ENCODE data around the gene ANKS1B. TPM values are rescaled to one million over a fixed set of nuclear protein-coding genes. Genes with fewer than 3 reads are reported as not detected.
A peak's percentile ranks its signal among the peaks of the same experiment; 100 is the strongest.

Gene ANKS1B
- total RNA-seq, 2 donors from 2014 or later, result 45.5 to 65.9 TPM

DNA sequence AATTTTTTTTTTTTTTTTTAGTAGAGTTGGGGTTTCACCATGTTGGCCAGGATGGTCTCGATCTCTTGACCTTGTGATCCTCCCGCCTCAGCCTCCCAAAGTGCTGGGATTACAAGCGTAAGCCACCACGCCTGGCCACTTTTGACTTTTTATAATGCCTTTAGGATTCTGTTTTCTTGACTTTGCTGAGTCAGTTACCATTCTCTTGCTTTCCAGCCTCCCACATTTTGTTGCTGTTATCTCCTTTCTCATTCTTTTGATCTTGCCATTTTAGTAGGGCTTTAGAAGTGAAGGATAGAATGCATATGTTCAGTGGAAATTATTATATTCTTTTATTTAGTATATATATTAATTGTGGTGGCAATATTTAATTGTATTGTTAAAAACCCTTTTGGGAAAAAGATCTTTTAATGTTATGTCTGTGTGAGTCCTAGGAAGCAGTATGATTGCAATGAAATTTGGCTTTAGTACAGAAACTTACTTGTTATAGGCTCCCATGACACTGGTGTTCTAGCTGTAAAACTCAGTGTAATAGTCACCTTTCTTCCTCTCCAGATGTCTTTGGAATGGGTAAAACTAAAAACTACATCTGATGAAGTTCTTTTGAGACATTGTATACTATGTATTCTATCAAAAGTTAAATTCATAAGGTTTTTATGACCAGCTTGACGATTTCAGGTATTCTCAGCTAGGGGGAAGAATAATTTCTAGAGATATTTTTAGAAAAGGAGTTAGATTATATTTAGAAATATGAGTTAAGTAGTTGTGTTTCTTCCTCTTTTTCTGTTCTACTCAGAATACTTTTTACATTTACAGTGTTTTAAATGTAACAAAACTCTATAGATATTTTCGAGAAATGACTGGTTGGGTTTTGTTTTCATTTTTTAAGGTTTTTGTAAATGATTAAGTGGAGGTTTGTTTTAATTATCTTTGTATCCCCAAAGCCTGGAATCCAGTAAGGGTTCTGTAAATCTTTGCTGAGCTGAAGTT is 1264.9 kb downstream of the ANKS1B start:
- H3K9me3 ChIP-seq, result no peaks in the 10 kb centered on the region
- TF ChIP-seq, protein P1, sequence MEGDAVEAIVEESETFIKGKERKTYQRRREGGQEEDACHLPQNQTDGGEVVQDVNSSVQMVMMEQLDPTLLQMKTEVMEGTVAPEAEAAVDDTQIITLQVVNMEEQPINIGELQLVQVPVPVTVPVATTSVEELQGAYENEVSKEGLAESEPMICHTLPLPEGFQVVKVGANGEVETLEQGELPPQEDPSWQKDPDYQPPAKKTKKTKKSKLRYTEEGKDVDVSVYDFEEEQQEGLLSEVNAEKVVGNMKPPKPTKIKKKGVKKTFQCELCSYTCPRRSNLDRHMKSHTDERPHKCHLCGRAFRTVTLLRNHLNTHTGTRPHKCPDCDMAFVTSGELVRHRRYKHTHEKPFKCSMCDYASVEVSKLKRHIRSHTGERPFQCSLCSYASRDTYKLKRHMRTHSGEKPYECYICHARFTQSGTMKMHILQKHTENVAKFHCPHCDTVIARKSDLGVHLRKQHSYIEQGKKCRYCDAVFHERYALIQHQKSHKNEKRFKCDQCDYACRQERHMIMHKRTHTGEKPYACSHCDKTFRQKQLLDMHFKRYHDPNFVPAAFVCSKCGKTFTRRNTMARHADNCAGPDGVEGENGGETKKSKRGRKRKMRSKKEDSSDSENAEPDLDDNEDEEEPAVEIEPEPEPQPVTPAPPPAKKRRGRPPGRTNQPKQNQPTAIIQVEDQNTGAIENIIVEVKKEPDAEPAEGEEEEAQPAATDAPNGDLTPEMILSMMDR (IDR thresholded peaks at IDR 0.05), result no peak

DNA sequence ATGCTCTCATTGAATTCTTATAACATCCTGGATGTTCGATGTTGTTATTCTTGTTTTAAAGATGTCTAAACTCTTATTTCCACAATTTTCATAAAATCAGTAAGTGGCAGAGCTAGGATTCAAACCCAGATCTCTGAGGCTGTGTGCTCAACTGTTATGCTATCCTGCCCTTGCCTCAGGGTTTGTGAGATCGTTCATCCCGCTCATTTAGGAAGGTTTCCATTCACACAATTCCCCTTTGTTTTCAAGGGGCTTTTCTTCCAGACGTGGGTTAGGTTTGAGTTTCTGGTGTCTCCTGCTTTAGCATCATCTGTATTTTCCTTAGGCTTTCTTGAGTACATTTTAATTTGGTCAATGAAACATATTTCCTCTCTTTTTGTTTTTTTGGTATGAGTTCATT is 1270.3 kb downstream of the ANKS1B start:
- Histone ChIP-seq H3K4me1 (ENCODE audit: control insufficient read depth in 1 of 2, low read depth in 2 of 2) (no peaks in the 10 kb centered on the region), H3K36me3 (peaks cover 8% of the 10 kb centered on the region), H3K27me3 (replicated peaks; ENCODE audit: insufficient read depth) (no peaks in the 10 kb centered on the region), H3K9me3 (no peaks in the 10 kb centered on the region), H3K27ac (no peak overlapping the region), H3K4me3 (no peak overlapping the region)
- TF ChIP-seq, protein P1 (IDR thresholded peaks at IDR 0.05), result no peak
- DNase-seq (ENCODE audit: low spot score), result no peak
- no peak for ATAC-seq (ENCODE audit: insufficient number of reproducible peaks, low FRiP score, low read depth)

More for the DNA sequence above, 1264.9 kb downstream of the ANKS1B start:
- peaks cover 0 to 5% of the 10 kb centered on the region in 2 donors for H3K4me1 ChIP-seq (ENCODE audit: control insufficient read depth in 1 of 2, low read depth in 2 of 2)
- DNase-seq (ENCODE audit: low spot score) (no peak), ATAC-seq (ENCODE audit: insufficient number of reproducible peaks, low FRiP score, low read depth) (no peak)
- H3K36me3 ChIP-seq, result peaks cover 3% of the 10 kb centered on the region
- no peak overlapping the region for H3K4me3 ChIP-seq
- no peak overlapping the region for H3K27ac ChIP-seq
- no peaks in the 10 kb centered on the region for H3K27me3 ChIP-seq (replicated peaks; ENCODE audit: insufficient read depth)

DNA sequence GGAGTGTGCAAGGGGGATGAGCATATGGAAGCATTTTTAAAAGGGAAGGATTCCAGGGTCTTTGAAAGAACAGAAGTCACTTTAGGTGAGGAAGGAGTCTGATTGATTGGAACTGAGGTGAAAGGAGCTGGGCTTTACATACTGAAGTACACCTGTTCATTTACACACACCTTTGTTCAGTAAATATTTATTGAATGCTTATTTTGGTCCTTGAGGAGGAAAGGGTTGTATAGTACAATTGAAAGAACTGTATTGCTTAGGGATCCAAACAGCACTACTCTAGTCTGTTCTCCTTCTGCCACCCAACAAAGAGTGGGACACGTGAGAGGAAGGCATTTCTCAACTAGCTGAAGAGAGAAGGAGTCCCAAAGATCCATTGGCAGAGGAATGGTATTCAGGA is 1275.7 kb downstream of the ANKS1B start:
- TF ChIP-seq, protein P1 (IDR thresholded peaks at IDR 0.05), result no peak
- no peak for DNase-seq (ENCODE audit: low spot score)
- Histone ChIP-seq H3K9me3 (no peaks in the 10 kb centered on the region), H3K27ac (no peak overlapping the region), H3K27me3 (replicated peaks; ENCODE audit: insufficient read depth) (no peaks in the 10 kb centered on the region), H3K4me3 (no peak overlapping the region), H3K36me3 (peaks cover 14% of the 10 kb centered on the region), H3K4me1 (ENCODE audit: control insufficient read depth in 1 of 2, low read depth in 2 of 2) (no peaks in the 10 kb centered on the region)
- ATAC-seq (ENCODE audit: insufficient number of reproducible peaks, low FRiP score, low read depth), result no peak

DNA sequence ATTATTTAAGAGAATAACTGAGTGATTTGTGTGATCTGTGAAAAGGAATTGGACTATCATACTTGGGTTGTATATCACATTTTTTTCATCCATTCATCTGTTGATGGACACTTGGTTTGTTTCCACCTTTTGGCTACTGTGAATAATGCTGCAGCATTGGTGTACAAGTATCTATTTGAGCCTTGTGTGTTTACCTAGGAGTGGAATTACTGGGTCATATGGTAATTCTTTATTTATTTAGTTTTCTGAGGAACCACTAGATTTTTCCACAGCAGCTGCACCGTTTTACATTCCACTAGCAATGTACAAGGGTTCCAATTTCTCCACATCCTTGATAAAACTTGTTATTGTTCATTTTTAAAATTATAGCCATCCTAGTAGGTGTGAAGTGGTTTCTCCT is 1283.6 kb downstream of the ANKS1B start:
- DNase-seq (ENCODE audit: low spot score) (no peak), ATAC-seq (ENCODE audit: insufficient number of reproducible peaks, low FRiP score, low read depth) (no peak)
- TF ChIP-seq, protein P1 (IDR thresholded peaks at IDR 0.05), result no peak
- Histone ChIP-seq H3K4me3 (no peak overlapping the region), H3K27me3 (replicated peaks; ENCODE audit: insufficient read depth) (no peaks in the 10 kb centered on the region), H3K9me3 (no peaks in the 10 kb centered on the region), H3K27ac (peak overlapping the region; percentile 6 to 21), H3K36me3 (no peaks in the 10 kb centered on the region), H3K4me1 (ENCODE audit: control insufficient read depth in 1 of 2, low read depth in 2 of 2) (peaks cover 15 to 40% of the 10 kb centered on the region in 2 donors)

DNA sequence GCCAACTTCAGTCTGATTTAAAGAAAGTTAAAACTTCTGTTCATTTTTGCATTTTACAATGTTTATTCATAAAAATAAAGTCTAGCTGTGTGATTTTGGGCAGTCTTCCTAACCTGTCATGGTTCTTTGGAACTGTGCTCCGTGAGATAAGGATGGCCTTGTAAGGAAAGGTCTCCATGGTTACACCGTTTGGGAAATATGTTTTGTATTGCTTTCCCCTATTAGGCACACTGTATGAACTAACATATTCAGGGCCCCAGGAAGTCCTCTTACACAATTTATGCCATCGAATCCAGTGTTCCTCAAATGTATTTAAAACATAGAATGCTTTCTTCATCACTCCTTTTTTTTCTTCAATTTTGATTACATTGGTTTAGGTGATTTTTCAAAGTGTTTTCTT is 1285.2 kb downstream of the ANKS1B start:
- Histone ChIP-seq H3K9me3 (no peaks in the 10 kb centered on the region), H3K27me3 (replicated peaks; ENCODE audit: insufficient read depth) (no peaks in the 10 kb centered on the region), H3K36me3 (peaks cover 4% of the 10 kb centered on the region), H3K4me1 (ENCODE audit: control insufficient read depth in 1 of 2, low read depth in 2 of 2) (peaks cover 15 to 40% of the 10 kb centered on the region in 2 donors), H3K4me3 (peak overlapping the region; percentile 33), H3K27ac (peak overlapping the region; percentile 54 to 64)
- TF ChIP-seq, protein P1 (IDR thresholded peaks at IDR 0.05), result no peak
- ATAC-seq (ENCODE audit: insufficient number of reproducible peaks, low FRiP score, low read depth) (peak; percentile 72), DNase-seq (ENCODE audit: low spot score) (no peak)
